ENCODE measurements around the gene PDE1C.

Gene PDE1C

GRCh38 chr7:32042900-32043299, 27.3 kb downstream of the PDE1C start:
- H3K27ac Mint-ChIP-seq, result no peak overlapping the region
- TF ChIP-seq CTCF (IDR thresholded peaks at IDR 0.05), result no peak

GRCh38 chr7:32039000-32039756, 31.0 kb downstream of the PDE1C start:
- no peaks in the 10 kb centered on the region for H3K36me3 Mint-ChIP-seq (ENCODE audit: low read depth)
- peaks cover 16% of the 10 kb centered on the region for H3K9me3 Mint-ChIP-seq
- DNase-seq, result no peak
- no peak for TF ChIP-seq CTCF (IDR thresholded peaks at IDR 0.05)
- no peak overlapping the region for H3K4me3 Mint-ChIP-seq
- H3K4me1 Mint-ChIP-seq, result peaks cover 15% of the 10 kb centered on the region
- H3K27ac Mint-ChIP-seq, result no peak overlapping the region
- H3K27me3 Mint-ChIP-seq (ENCODE audit: low read depth, poor library complexity), result no peaks in the 10 kb centered on the region

More at GRCh38 chr7:32042900-32043299, 27.3 kb downstream of the PDE1C start:
- no peak for DNase-seq
- H3K36me3 Mint-ChIP-seq (ENCODE audit: low read depth), result no peaks in the 10 kb centered on the region
- H3K4me3 Mint-ChIP-seq, result no peak overlapping the region
- no peaks in the 10 kb centered on the region for H3K9me3 Mint-ChIP-seq
- no peaks in the 10 kb centered on the region for H3K27me3 Mint-ChIP-seq (ENCODE audit: low read depth, poor library complexity)
- H3K4me1 Mint-ChIP-seq, result peaks cover 15% of the 10 kb centered on the region

- peaks cover 19% of the 10 kb centered on the region for H3K9me3 Mint-ChIP-seq
- no peaks in the 10 kb centered on the region for H3K27me3 Mint-ChIP-seq (ENCODE audit: low read depth, poor library complexity)
- peaks cover 10% of the 10 kb centered on the region for H3K4me1 Mint-ChIP-seq
- H3K27ac Mint-ChIP-seq, result no peak overlapping the region
- DNase-seq, result no peak
- no peak overlapping the region for H3K4me3 Mint-ChIP-seq
- H3K36me3 Mint-ChIP-seq (ENCODE audit: low read depth), result no peaks in the 10 kb centered on the region
- TF ChIP-seq CTCF (IDR thresholded peaks at IDR 0.05), result no peak
Measured at GRCh38 chr7:32037650-32038198, 32.5 kb downstream of the PDE1C start.

- no peak for TF ChIP-seq CTCF (IDR thresholded peaks at IDR 0.05)
- Mint-ChIP-seq H3K4me3 (no peak overlapping the region), H3K36me3 (ENCODE audit: low read depth) (no peaks in the 10 kb centered on the region), H3K9me3 (peaks cover 19% of the 10 kb centered on the region), H3K4me1 (peaks cover 6% of the 10 kb centered on the region), H3K27me3 (ENCODE audit: low read depth, poor library complexity) (peaks cover 2% of the 10 kb centered on the region), H3K27ac (no peak overlapping the region)
- DNase-seq, result no peak
Measured at GRCh38 chr7:32036557-32036956, 33.6 kb downstream of the PDE1C start.

GRCh38 chr7:32034052-32034451, 36.2 kb downstream of the PDE1C start:
- no peak overlapping the region for H3K27ac Mint-ChIP-seq
- no peaks in the 10 kb centered on the region for H3K4me1 Mint-ChIP-seq
- TF ChIP-seq CTCF (IDR thresholded peaks at IDR 0.05), result no peak
- peaks cover 2% of the 10 kb centered on the region for H3K27me3 Mint-ChIP-seq (ENCODE audit: low read depth, poor library complexity)
- H3K9me3 Mint-ChIP-seq, result peaks cover 19% of the 10 kb centered on the region
- no peaks in the 10 kb centered on the region for H3K36me3 Mint-ChIP-seq (ENCODE audit: low read depth)
- DNase-seq, result no peak
- H3K4me3 Mint-ChIP-seq, result no peak overlapping the region

GRCh38 chr7:32033006-32033405, 37.2 kb downstream of the PDE1C start:
- Mint-ChIP-seq H3K27ac (no peak overlapping the region), H3K36me3 (ENCODE audit: low read depth) (no peaks in the 10 kb centered on the region), H3K9me3 (peaks cover 19% of the 10 kb centered on the region), H3K4me3 (no peak overlapping the region), H3K4me1 (no peaks in the 10 kb centered on the region), H3K27me3 (ENCODE audit: low read depth, poor library complexity) (peaks cover 2% of the 10 kb centered on the region)
- DNase-seq, result no peak
- TF ChIP-seq CTCF (IDR thresholded peaks at IDR 0.05), result no peak
